ENCODE measurements around the gene TBATA. TPM values are rescaled to one million over a fixed set of nuclear protein-coding genes. Genes with fewer than 3 reads are reported as not detected.

The TBATA gene
- total and polyA plus RNA-seq, 4 donors: not detected

- TF ChIP-seq MAX (IDR thresholded peaks at IDR 0.05) (no peak), EGR1 (IDR thresholded peaks at IDR 0.05; ENCODE audit: low read depth in 2 of 2) (no peak)
- TF ChIP-seq, protein P1, sequence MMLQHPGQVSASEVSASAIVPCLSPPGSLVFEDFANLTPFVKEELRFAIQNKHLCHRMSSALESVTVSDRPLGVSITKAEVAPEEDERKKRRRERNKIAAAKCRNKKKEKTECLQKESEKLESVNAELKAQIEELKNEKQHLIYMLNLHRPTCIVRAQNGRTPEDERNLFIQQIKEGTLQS (IDR thresholded peaks at IDR 0.05): no peak
These were observed 34.9 kb downstream of the TBATA start (continued) for GRCh38 chr10:70750156-70750703.

- no peak overlapping the region for H3K9ac ChIP-seq (ENCODE audit: low read depth in 1 of 2, low read length in 2 of 2)
- DNase-seq (ENCODE audit: low spot score): no peak
- no peak for TF ChIP-seq RAD21 (IDR thresholded peaks at IDR 0.05)
- TF ChIP-seq RXRA (IDR thresholded peaks at IDR 0.05): no peak
- TF ChIP-seq HNF4A (conservative IDR thresholded peaks at IDR 0.05): no peak
- TF ChIP-seq YY1 (IDR thresholded peaks at IDR 0.05): no peak
- TF ChIP-seq JUND (IDR thresholded peaks at IDR 0.05): no peak
- no peaks in the 10 kb centered on the region for H3K27me3 ChIP-seq (ENCODE audit: control insufficient read depth in 4 of 4, insufficient read depth in 4 of 4, low read length in 3 of 4)
- no peak overlapping the region for H3K4me3 ChIP-seq (ENCODE audit: low read depth in 1 of 3, low read length in 3 of 3)
- no peaks in the 10 kb centered on the region for H3K4me1 ChIP-seq (ENCODE audit: control insufficient read depth in 4 of 4, insufficient read depth in 4 of 4, low read length in 3 of 4)
- 98% methylated on average over 10 of the region's 10 CpGs for whole genome bisulfite sequencing
- no peak overlapping the region for H3K27ac ChIP-seq (ENCODE audit: low read depth in 1 of 2, low read length in 2 of 2)
- no peaks in the 10 kb centered on the region for H3K36me3 ChIP-seq (ENCODE audit: control insufficient read depth in 4 of 4, insufficient read depth in 3 of 4, low read depth in 1 of 4, low read length in 3 of 4)
- H3K9me3 ChIP-seq (ENCODE audit: control insufficient read depth in 4 of 4, low read length in 3 of 4): no peaks in the 10 kb centered on the region
These were observed 35.4 kb downstream of the TBATA start for GRCh38 chr10:70749756-70750155.

GRCh38 chr10:70748801-70749573 lies 36.2 kb downstream of the TBATA start:
- Histone ChIP-seq H3K9me3 (ENCODE audit: control insufficient read depth in 4 of 4, low read length in 3 of 4) (no peaks in the 10 kb centered on the region), H3K27me3 (ENCODE audit: control insufficient read depth in 4 of 4, insufficient read depth in 4 of 4, low read length in 3 of 4) (no peaks in the 10 kb centered on the region), H3K4me1 (ENCODE audit: control insufficient read depth in 4 of 4, insufficient read depth in 4 of 4, low read length in 3 of 4) (no peaks in the 10 kb centered on the region), H3K27ac (ENCODE audit: low read depth in 1 of 2, low read length in 2 of 2) (no peak overlapping the region), H3K9ac (ENCODE audit: low read depth in 1 of 2, low read length in 2 of 2) (no peak overlapping the region), H3K4me3 (ENCODE audit: low read depth in 1 of 3, low read length in 3 of 3) (no peak overlapping the region), H3K36me3 (ENCODE audit: control insufficient read depth in 4 of 4, insufficient read depth in 3 of 4, low read depth in 1 of 4, low read length in 3 of 4) (no peaks in the 10 kb centered on the region)
- TF ChIP-seq FOXA1 (IDR thresholded peaks at IDR 0.05) (no peak), MAX (IDR thresholded peaks at IDR 0.05) (no peak), GABPA (IDR thresholded peaks at IDR 0.05 in 1 of 2, conservative IDR thresholded peaks at IDR 0.05 in 1 of 2) (no peak), YY1 (IDR thresholded peaks at IDR 0.05) (no peak), SP1 (IDR thresholded peaks at IDR 0.05) (no peak), EGR1 (IDR thresholded peaks at IDR 0.05; ENCODE audit: low read depth in 2 of 2) (no peak), ZBTB33 (IDR thresholded peaks at IDR 0.05) (no peak), FOXA2 (IDR thresholded peaks at IDR 0.05) (no peak), HNF4G (IDR thresholded peaks at IDR 0.05) (no peak), JUND (IDR thresholded peaks at IDR 0.05) (no peak), HNF4A (conservative IDR thresholded peaks at IDR 0.05) (no peak)
- TF ChIP-seq, protein P2, sequence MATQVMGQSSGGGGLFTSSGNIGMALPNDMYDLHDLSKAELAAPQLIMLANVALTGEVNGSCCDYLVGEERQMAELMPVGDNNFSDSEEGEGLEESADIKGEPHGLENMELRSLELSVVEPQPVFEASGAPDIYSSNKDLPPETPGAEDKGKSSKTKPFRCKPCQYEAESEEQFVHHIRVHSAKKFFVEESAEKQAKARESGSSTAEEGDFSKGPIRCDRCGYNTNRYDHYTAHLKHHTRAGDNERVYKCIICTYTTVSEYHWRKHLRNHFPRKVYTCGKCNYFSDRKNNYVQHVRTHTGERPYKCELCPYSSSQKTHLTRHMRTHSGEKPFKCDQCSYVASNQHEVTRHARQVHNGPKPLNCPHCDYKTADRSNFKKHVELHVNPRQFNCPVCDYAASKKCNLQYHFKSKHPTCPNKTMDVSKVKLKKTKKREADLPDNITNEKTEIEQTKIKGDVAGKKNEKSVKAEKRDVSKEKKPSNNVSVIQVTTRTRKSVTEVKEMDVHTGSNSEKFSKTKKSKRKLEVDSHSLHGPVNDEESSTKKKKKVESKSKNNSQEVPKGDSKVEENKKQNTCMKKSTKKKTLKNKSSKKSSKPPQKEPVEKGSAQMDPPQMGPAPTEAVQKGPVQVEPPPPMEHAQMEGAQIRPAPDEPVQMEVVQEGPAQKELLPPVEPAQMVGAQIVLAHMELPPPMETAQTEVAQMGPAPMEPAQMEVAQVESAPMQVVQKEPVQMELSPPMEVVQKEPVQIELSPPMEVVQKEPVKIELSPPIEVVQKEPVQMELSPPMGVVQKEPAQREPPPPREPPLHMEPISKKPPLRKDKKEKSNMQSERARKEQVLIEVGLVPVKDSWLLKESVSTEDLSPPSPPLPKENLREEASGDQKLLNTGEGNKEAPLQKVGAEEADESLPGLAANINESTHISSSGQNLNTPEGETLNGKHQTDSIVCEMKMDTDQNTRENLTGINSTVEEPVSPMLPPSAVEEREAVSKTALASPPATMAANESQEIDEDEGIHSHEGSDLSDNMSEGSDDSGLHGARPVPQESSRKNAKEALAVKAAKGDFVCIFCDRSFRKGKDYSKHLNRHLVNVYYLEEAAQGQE (IDR thresholded peaks at IDR 0.05): no peak
- TF ChIP-seq, protein P1 (IDR thresholded peaks at IDR 0.05): no peak
- TF ChIP-seq, protein P3, sequence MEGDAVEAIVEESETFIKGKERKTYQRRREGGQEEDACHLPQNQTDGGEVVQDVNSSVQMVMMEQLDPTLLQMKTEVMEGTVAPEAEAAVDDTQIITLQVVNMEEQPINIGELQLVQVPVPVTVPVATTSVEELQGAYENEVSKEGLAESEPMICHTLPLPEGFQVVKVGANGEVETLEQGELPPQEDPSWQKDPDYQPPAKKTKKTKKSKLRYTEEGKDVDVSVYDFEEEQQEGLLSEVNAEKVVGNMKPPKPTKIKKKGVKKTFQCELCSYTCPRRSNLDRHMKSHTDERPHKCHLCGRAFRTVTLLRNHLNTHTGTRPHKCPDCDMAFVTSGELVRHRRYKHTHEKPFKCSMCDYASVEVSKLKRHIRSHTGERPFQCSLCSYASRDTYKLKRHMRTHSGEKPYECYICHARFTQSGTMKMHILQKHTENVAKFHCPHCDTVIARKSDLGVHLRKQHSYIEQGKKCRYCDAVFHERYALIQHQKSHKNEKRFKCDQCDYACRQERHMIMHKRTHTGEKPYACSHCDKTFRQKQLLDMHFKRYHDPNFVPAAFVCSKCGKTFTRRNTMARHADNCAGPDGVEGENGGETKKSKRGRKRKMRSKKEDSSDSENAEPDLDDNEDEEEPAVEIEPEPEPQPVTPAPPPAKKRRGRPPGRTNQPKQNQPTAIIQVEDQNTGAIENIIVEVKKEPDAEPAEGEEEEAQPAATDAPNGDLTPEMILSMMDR (IDR thresholded peaks at IDR 0.05; ENCODE audit: low read depth, low read length, missing input control): no peak
- DNase-seq (ENCODE audit: low spot score): no peak
- 94% methylated on average over 10 of the region's 10 CpGs for WGBS

Data from liver (tissue), 9 donors.